ENCODE data around the gene SLC20A1.

SLC20A1 gene

GRCh38 chr2:112709703-112710102 lies 64.0 kb downstream of the SLC20A1 start:
- Histone ChIP-seq H3K36me3 (replicated peaks; ENCODE audit: insufficient read depth, low read length) (no peaks in the 10 kb centered on the region), H2AFZ (ENCODE audit: low read length) (no peak overlapping the region), H3K4me2 (ENCODE audit: low read depth, low read length) (no peak overlapping the region), H4K20me1 (ENCODE audit: insufficient read depth, low read length) (no peaks in the 10 kb centered on the region), H3K4me3 (ENCODE audit: low read length) (no peak overlapping the region), H3K4me1 (ENCODE audit: low read length) (no peaks in the 10 kb centered on the region), H3F3A (ENCODE audit: insufficient read depth, low read length) (no peaks in the 10 kb centered on the region), H3K9me2 (replicated peaks; ENCODE audit: insufficient read depth, low read length) (no peaks in the 10 kb centered on the region), H3K9ac (ENCODE audit: low read length) (no peak overlapping the region), H3K27ac (ENCODE audit: low read length) (no peak overlapping the region), H3K9me3 (replicated peaks; ENCODE audit: insufficient read depth, low read length) (no peaks in the 10 kb centered on the region), H3K79me2 (ENCODE audit: low read length) (no peaks in the 10 kb centered on the region), H3K27me3 (replicated peaks; ENCODE audit: insufficient read depth, low read length) (no peaks in the 10 kb centered on the region)
- no peak for TF ChIP-seq CTCF (IDR thresholded peaks at IDR 0.05; ENCODE audit: low read length)
- no peak for TF ChIP-seq EZH2 (optimal IDR thresholded peaks at IDR 0.05; ENCODE audit: low read depth, low read length)
- TF ChIP-seq EZH2phosphoT487 (IDR thresholded peaks at IDR 0.05; ENCODE audit: low read length) = no peak
- DNase-seq = no peak

- no peaks in the 10 kb centered on the region for H3K9me3 ChIP-seq (replicated peaks; ENCODE audit: insufficient read depth, low read length)
- H3K4me3 ChIP-seq (ENCODE audit: low read length) = no peak overlapping the region
- H3K27ac ChIP-seq (ENCODE audit: low read length) = no peak overlapping the region
- H3K9me2 ChIP-seq (replicated peaks; ENCODE audit: insufficient read depth, low read length) = no peaks in the 10 kb centered on the region
- H3K4me1 ChIP-seq (ENCODE audit: low read length) = no peaks in the 10 kb centered on the region
- no peak overlapping the region for H3K4me2 ChIP-seq (ENCODE audit: low read depth, low read length)
- H3K79me2 ChIP-seq (ENCODE audit: low read length) = no peaks in the 10 kb centered on the region
- H2AFZ ChIP-seq (ENCODE audit: low read length) = no peak overlapping the region
- no peaks in the 10 kb centered on the region for H3F3A ChIP-seq (ENCODE audit: insufficient read depth, low read length)
- no peak for TF ChIP-seq EZH2 (optimal IDR thresholded peaks at IDR 0.05; ENCODE audit: low read depth, low read length)
- no peak for TF ChIP-seq CTCF (IDR thresholded peaks at IDR 0.05; ENCODE audit: low read length)
- no peak for TF ChIP-seq EZH2phosphoT487 (IDR thresholded peaks at IDR 0.05; ENCODE audit: low read length)
- no peaks in the 10 kb centered on the region for H3K36me3 ChIP-seq (replicated peaks; ENCODE audit: insufficient read depth, low read length)
- H3K27me3 ChIP-seq (replicated peaks; ENCODE audit: insufficient read depth, low read length) = no peaks in the 10 kb centered on the region
- no peak overlapping the region for H3K9ac ChIP-seq (ENCODE audit: low read length)
- DNase-seq = no peak
- no peaks in the 10 kb centered on the region for H4K20me1 ChIP-seq (ENCODE audit: insufficient read depth, low read length)
Observed at GRCh38 chr2:112710956-112711750, 65.4 kb downstream of the SLC20A1 start.

GRCh38 chr2:112712465-112712864 lies 66.7 kb downstream of the SLC20A1 start:
- H3K4me2 ChIP-seq (ENCODE audit: low read depth, low read length) = no peak overlapping the region
- no peaks in the 10 kb centered on the region for H3K9me2 ChIP-seq (replicated peaks; ENCODE audit: insufficient read depth, low read length)
- H3K27me3 ChIP-seq (replicated peaks; ENCODE audit: insufficient read depth, low read length) = no peaks in the 10 kb centered on the region
- no peak overlapping the region for H3K27ac ChIP-seq (ENCODE audit: low read length)
- no peak overlapping the region for H2AFZ ChIP-seq (ENCODE audit: low read length)
- DNase-seq = no peak
- no peaks in the 10 kb centered on the region for H4K20me1 ChIP-seq (ENCODE audit: insufficient read depth, low read length)
- no peak overlapping the region for H3K9ac ChIP-seq (ENCODE audit: low read length)
- H3K4me1 ChIP-seq (ENCODE audit: low read length) = no peaks in the 10 kb centered on the region
- no peaks in the 10 kb centered on the region for H3F3A ChIP-seq (ENCODE audit: insufficient read depth, low read length)
- H3K79me2 ChIP-seq (ENCODE audit: low read length) = no peaks in the 10 kb centered on the region
- no peak overlapping the region for H3K4me3 ChIP-seq (ENCODE audit: low read length)
- H3K36me3 ChIP-seq (replicated peaks; ENCODE audit: insufficient read depth, low read length) = no peaks in the 10 kb centered on the region
- H3K9me3 ChIP-seq (replicated peaks; ENCODE audit: insufficient read depth, low read length) = no peaks in the 10 kb centered on the region
- TF ChIP-seq EZH2 (optimal IDR thresholded peaks at IDR 0.05; ENCODE audit: low read depth, low read length) = no peak
- no peak for TF ChIP-seq CTCF (IDR thresholded peaks at IDR 0.05; ENCODE audit: low read length)
- TF ChIP-seq EZH2phosphoT487 (IDR thresholded peaks at IDR 0.05; ENCODE audit: low read length) = no peak
